ENCODE results near the gene BAIAP2.

BAIAP2 gene

GRCh38 chr17:81112450-81112849 lies 77.5 kb downstream of the BAIAP2 start:
- DNase-seq (ENCODE audit: low read depth), result no peak

DNA sequence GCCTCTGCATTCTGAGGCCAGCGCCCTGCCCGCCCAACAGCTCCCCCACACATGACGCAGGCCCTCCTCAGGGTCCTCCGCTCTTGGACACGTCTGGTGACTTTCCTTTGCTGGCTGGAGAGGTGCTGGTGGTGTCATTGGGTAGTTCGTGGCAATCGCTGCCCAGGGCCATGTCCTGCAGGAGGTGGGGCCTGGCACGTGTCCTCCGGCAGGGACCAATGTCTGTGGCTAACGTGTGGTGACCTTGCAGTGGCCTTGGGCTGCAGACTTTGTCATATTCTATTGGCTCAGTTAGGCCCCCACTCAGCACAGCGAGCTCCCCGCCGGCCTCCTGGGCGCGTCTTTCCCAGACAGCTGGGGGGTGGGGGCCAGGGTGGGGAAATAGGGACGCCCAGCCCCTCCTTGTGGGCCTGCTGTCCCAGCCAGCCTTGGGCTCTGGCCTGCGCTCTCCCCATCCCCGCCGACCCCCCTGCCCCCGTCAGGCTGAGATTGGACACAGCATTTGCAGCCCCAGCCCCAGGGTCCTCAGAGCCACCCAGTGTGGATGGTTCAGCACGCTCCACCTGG lies 78.3 kb downstream of the BAIAP2 start:
- DNase-seq (ENCODE audit: low read depth), result no peak

- DNase-seq (ENCODE audit: low read depth), result no peak
These were observed 79.6 kb downstream of the BAIAP2 start for GRCh38 chr17:81114351-81115093.

- DNase-seq (ENCODE audit: low read depth), result no peak
These were observed 80.3 kb downstream of the BAIAP2 start for GRCh38 chr17:81115219-81115618.

DNA sequence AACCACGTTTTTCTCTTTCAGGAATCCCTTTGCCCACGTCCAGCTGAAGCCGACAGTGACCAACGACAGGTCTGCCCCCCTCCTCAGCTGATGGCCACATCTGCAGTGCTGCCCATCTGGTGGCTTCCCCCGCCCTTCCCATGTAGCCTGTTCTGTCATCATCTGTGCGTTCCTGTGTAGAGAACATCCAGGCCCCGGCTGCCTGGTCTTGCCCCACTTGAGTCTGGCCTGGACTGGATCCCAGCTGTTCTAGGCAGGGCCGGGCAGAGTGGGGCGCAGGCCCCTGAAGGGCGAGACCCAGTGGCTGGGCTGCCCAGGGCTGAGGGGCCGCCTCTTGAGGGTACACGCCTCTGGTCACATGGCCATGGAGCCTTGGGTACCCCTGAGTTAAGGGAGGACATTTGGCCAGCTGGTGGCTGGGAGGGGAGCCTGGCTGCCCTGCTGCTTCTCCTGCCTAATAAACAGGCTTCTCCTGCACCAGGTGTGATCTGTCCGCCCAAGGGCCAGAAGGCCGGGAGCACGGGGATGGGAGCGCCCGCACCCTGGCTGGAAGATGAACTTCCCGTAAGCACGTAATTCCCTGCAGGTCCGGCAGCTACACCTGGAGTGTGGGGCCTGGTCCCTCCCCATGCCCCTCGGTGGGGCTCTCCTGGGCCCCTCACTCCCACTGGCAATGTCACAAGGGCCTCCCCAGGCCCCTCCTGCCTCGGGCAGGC lies 81.0 kb downstream of the BAIAP2 start:
- DNase-seq (ENCODE audit: low read depth), result no peak

DNA sequence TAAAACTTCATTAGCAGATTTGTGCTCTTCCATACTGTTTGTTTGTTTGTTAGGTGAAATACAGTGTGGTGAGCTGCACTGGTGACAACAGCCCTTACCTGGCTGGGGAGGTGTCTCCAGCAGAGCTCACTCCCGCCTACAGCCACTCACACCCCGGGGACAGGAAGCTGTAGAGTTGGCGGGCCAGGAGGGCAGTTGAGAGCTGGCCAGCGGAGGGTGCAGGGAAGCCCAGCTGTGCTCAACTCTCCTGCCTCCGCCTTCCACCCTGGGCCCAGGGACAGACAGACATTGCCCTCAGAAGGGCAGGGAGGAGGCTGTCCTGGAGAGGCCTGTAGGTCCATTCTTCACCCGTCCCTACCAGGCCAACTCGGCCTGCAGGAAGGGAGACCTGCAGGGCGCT lies 81.8 kb downstream of the BAIAP2 start:
- no peak for DNase-seq (ENCODE audit: low read depth)

GRCh38 chr17:81117672-81118198 lies 82.8 kb downstream of the BAIAP2 start:
- DNase-seq (ENCODE audit: low read depth), result no peak

- no peak for DNase-seq (ENCODE audit: low read depth)
These were observed 83.6 kb downstream of the BAIAP2 start for GRCh38 chr17:81118308-81119221.

- peak; percentile 84 for DNase-seq (ENCODE audit: low read depth)
These were observed 84.5 kb downstream of the BAIAP2 start for GRCh38 chr17:81119223-81120148.

DNA sequence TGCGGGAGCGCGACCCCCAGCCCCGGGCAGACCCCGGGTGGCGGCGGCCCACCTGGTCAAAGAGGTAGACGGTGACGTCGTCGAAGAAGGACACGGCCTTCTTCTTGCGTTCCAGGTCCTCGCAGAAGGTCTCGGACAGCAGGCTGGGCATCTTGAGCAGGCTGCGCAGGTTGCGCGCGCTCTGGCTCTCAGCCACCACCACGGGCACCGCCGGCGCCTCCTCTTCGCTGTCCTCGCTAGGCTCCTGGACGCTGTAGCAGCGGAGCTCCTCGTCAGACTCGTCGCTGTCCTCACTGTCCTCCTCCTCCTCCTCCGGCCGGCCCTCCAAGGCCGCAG lies 85.2 kb downstream of the BAIAP2 start:
- no peak for DNase-seq (ENCODE audit: low read depth)

DNA sequence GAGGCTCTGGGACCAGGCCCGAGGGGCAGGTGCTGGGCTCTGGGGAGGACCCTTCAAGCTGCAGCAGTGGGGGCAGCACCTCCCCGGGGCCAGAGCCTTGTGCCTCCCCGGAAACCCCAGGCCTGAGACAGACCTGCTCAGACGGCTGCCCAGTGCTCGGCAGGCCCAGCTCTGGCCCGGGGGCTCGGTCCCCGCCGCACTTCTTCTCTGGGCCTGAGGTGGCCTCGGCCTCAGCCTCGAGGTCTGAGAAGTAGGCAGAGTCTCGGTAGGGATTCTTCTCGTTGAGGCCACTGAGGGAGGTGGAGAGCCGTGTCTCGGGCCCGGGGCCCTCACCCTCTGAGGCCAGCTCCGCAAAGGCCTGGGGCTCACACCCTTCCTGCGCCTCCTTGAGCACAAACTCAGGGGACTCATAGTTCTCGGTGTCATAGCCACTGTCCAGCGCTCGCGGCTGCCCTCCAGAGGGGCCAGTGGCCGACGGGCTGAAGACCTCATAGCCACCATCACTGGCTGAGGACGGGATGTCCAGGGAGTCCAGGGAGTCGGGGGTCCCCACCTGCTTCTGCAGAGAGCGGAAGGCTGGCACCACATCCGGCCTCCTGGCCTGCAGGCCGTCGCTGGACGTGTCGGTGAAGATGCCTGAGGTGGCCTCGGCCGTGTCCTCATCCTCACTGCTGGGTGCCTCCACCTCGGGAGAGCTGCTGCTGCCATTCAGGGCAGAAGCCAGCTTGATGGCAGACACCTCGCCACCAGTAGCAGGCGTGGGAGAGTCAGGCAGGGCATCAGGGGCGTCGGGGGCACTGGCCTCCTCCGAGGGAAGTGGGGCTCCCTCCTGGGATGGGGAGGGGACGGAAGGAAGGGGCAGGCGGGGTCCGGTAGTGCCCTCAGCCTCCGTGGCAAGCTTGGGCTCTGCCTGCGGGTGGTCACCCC lies 86.0 kb downstream of the BAIAP2 start:
- no peak for DNase-seq (ENCODE audit: low read depth)

DNA sequence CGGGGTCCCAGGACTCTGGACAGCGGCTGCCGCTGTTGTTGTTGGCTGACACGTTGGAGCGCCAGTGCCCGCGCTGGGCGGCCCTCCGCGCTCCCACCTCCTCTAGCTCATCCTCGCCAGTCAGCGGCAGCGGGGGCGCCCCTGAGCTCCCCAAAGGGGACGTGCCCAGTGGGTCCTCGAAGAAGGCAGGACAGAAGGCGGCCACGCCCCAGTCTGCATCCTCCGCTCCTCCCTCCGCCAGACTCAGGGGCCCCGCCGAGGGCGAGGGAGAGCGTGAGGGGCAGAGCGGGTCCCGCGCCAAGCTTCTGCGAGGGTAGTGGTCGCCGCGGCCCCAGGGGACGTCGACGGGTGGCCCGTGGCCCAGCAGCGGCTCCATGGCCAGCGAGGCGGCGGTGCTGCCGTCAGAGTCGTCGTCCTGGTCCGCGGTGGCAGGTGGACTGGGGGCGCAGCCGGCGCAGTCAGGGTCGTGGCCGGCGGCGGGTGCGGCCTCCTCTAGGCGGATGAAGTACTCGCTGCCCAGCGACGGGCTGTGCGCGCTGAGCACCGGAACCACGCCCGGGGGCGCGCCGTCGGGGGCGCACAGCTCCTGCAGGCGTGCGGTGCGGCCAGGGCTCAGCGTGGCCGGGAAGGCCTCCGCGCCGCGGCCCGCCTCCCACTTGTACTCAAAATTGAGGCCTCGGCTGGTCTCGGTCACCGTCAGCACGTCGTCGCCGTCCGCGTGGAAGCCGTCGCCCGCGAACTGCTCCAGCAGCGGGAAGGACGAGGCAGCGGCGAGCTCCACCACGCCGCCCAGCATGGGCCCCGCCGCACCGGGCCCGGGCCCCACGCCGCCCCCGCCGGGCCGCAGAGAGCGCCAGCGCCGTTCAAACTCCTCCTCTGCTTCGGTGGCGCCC lies 87.1 kb downstream of the BAIAP2 start:
- no peak for DNase-seq (ENCODE audit: low read depth)

DNA sequence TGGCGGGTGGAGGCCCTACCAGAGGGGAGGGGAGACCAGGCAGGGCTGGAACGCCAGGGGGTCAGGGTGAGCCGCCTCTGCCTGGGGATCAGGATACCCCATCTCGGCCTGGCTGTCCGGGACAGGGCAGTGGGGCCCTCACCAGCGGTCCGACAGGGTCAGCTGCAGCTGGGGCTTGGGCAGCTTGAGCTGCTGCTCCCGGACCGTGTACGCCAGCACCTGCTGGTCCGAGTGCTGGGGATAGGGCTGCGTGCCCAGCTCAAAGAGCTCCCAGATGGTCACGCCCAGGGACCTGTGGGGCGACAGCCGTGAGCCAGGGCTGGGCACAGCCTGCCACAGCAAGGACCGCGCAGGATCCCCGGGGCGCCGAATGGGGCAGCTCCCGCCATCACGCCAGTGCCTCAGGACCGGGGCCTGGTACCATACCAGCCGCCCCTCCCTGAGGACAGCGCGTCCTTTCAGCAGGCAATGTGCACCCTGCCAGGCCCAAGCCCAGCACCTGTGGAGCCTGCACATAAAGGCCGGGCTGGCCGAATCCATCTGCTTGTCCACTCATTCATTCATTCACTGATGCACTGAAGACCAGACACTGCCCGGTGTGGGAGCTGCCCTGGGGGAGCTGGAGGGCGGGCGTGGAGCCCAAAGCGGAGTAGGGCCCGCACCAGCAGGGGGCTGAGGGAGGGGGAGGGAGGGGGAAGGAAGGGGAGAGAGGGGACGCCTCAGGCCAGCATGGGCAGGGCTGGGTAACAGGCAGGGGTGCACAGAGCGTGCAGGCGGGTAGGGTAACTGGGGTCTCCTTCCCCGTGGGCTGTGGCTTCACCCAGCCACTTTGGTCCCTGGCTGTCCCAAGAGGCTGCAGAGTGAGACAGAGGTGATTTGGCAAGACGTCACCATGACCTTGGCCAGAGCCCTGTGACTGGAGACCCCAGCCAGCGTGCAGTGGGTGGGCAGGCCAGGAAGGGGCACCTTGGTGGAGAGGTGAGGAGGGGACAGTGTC lies 88.4 kb downstream of the BAIAP2 start:
- DNase-seq (ENCODE audit: low read depth), result no peak

DNA sequence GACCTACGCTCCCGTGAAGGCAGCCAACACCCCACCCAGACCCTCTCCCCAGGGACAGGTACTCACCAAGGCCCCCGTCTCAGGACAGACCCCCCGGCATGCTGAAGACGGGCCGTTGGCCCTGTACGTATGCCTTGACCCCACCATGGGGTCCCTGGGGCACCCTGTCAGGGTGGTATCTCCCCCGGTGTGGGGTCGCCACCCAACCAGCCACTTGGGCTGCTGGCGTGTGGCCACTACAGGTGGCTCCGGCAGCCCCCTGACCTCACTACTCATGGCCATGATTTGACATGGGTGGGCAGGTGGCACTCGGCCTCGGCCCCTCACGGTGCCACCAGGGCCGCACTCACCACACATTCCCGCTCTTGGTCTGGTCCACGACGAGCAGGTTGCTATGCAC lies 89.4 kb downstream of the BAIAP2 start:
- DNase-seq (ENCODE audit: low read depth), result no peak

GRCh38 chr17:81125573-81126081 lies 90.7 kb downstream of the BAIAP2 start:
- DNase-seq (ENCODE audit: low read depth), result no peak

GRCh38 chr17:81126281-81127132 lies 91.6 kb downstream of the BAIAP2 start:
- no peak for DNase-seq (ENCODE audit: low read depth)

- DNase-seq (ENCODE audit: low read depth), result no peak
These were observed 92.1 kb downstream of the BAIAP2 start for GRCh38 chr17:81127133-81127455.
